ENCODE results near the gene CMTM5. TPM values are rescaled to one million over a fixed set of nuclear protein-coding genes. Genes with fewer than 3 reads are reported as not detected.

Gene CMTM5
- total and polyA plus RNA-seq, 8 donors = 0.71 to 4.1 (median 2.7) TPM

DNA sequence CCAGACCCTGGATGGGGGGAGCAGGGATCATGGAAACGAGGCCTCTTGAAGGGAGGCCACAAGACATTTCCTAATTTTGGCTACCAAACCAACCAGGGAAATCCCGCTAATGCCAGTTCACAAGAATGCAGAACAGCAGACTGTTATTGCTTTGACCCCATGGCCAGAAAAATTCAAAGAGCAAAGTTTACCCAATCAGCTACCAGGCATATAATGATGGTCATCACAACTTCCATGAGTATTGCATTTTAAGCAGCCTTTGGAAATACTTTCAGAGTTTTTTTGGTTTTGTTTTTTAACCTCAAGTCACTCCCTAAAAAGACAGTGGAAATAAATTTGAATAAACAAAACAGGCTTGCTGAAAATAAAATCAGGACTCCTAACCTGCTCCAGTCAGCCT, 4.3 kb upstream of the CMTM5 start, which contains the start of gene IL25:
Gene IL25 (plus strand): TSS at position 301 of the 400 bp plus-strand sequence.
- TF ChIP-seq, protein P1, sequence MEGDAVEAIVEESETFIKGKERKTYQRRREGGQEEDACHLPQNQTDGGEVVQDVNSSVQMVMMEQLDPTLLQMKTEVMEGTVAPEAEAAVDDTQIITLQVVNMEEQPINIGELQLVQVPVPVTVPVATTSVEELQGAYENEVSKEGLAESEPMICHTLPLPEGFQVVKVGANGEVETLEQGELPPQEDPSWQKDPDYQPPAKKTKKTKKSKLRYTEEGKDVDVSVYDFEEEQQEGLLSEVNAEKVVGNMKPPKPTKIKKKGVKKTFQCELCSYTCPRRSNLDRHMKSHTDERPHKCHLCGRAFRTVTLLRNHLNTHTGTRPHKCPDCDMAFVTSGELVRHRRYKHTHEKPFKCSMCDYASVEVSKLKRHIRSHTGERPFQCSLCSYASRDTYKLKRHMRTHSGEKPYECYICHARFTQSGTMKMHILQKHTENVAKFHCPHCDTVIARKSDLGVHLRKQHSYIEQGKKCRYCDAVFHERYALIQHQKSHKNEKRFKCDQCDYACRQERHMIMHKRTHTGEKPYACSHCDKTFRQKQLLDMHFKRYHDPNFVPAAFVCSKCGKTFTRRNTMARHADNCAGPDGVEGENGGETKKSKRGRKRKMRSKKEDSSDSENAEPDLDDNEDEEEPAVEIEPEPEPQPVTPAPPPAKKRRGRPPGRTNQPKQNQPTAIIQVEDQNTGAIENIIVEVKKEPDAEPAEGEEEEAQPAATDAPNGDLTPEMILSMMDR (IDR thresholded peaks at IDR 0.05) = no peak
- ATAC-seq = no peak

DNA sequence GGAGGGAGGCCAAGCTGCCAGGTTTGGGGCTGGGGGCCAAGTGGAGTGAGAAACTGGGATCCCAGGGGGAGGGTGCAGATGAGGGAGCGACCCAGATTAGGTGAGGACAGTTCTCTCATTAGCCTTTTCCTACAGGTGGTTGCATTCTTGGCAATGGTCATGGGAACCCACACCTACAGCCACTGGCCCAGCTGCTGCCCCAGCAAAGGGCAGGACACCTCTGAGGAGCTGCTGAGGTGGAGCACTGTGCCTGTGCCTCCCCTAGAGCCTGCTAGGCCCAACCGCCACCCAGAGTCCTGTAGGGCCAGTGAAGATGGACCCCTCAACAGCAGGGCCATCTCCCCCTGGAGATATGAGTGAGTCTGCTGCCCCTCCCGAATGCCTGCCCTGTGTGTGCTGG, 3.8 kb upstream of the CMTM5 start:
- ATAC-seq (no peak), DNase-seq (no peak)
- no peak overlapping the region for H3K27ac ChIP-seq
- TF ChIP-seq, protein P1 (IDR thresholded peaks at IDR 0.05) = no peak
- intact Hi-C loops (cut with DNase I) = loop anchor here in 1 of 2 donors (10.0 kb wide), 1 partner anchor 48 kb away; the partner anchor contains the start of gene PABPN1
- no peaks in the 10 kb centered on the region for H3K9me3 ChIP-seq
- no peaks in the 10 kb centered on the region for H3K36me3 ChIP-seq
- no peak overlapping the region for H3K4me3 ChIP-seq
- H3K27me3 ChIP-seq = no peaks in the 10 kb centered on the region
- no peaks in the 10 kb centered on the region for H3K4me1 ChIP-seq

More for the DNA sequence above, 4.3 kb upstream of the CMTM5 start, which contains the start of gene IL25:
- H3K27ac ChIP-seq = no peak within 1 kb of the TSS
- H3K4me1 ChIP-seq = no peaks in the 10 kb centered on the region
- H3K9me3 ChIP-seq = no peaks in the 10 kb centered on the region
- peaks cover 0 to 4% of the 10 kb centered on the region in 2 donors for H3K27me3 ChIP-seq
- no peaks in the 10 kb centered on the region for H3K36me3 ChIP-seq
- intact Hi-C loops (cut with DNase I) = loop anchor here in 1 of 2 donors (10.0 kb wide), 1 partner anchor 48 kb away; the partner anchor contains the start of gene PABPN1
- no peak for DNase-seq
- H3K4me3 ChIP-seq = no peak within 1 kb of the TSS

DNA sequence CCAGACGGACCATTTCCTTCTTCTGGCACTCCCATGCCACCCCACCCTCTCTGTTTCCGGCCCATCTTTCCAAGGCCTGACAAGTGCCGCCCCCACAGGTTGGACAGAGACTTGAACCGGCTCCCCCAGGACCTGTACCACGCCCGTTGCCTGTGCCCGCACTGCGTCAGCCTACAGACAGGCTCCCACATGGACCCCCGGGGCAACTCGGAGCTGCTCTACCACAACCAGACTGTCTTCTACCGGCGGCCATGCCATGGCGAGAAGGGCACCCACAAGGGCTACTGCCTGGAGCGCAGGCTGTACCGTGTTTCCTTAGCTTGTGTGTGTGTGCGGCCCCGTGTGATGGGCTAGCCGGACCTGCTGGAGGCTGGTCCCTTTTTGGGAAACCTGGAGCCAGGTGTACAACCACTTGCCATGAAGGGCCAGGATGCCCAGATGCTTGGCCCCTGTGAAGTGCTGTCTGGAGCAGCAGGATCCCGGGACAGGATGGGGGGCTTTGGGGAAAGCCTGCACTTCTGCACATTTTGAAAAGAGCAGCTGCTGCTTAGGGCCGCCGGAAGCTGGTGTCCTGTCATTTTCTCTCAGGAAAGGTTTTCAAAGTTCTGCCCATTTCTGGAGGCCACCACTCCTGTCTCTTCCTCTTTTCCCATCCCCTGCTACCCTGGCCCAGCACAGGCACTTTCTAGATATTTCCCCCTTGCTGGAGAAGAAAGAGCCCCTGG, 1.2 kb upstream of the CMTM5 start:
- Histone ChIP-seq H3K36me3 (no peaks in the 10 kb centered on the region), H3K4me1 (no peaks in the 10 kb centered on the region), H3K4me3 (no peak overlapping the region), H3K27me3 (peaks cover 0 to 15% of the 10 kb centered on the region in 2 donors), H3K9me3 (no peaks in the 10 kb centered on the region), H3K27ac (no peak overlapping the region)
- no peak for ATAC-seq
- intact Hi-C loops (cut with DNase I) = loop anchor here in 1 of 2 donors (10.0 kb wide), 1 partner anchor 51 kb away; the partner anchor contains the start of gene PABPN1
- TF ChIP-seq, protein P1 (IDR thresholded peaks at IDR 0.05) = no peak
- peak in 1 of 4 donors; percentile 66 for DNase-seq

DNA sequence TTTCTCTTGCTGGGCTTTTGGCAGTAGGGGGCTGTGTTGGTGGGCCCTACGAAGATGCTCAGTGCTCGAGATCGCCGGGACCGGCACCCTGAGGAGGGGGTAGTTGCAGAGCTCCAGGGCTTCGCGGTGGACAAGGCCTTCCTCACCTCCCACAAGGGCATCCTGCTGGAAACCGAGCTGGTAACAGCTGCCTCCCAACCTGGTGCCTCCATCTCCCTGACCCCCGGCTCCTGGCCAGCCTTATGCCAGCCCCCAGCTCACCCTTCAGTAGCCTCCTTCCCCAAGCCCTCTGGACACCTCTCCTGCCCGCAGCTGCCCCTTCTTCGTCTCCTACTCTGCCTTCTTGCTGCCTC, 328 bp downstream of the CMTM5 start:
- H3K4me3 ChIP-seq = no peak overlapping the region
- ATAC-seq = no peak
- H3K9me3 ChIP-seq = no peaks in the 10 kb centered on the region
- TF ChIP-seq, protein P1 (IDR thresholded peaks at IDR 0.05) = no peak
- intact Hi-C loops (cut with DNase I) = loop anchor here in 1 of 2 donors (10.0 kb wide), 1 partner anchor 52 kb away; the partner anchor contains the start of gene PABPN1
- peaks cover 0 to 26% of the 10 kb centered on the region in 2 donors for H3K27me3 ChIP-seq
- no peaks in the 10 kb centered on the region for H3K36me3 ChIP-seq
- H3K27ac ChIP-seq = no peak overlapping the region
- H3K4me1 ChIP-seq = no peaks in the 10 kb centered on the region
- DNase-seq = peak in 1 of 4 donors; percentile 57

Measured in left lung (tissue), 10 donors.